GM21381 (cell line): ENCODE results near the gene ZNRF4.
"Not testable (repeated sequence)": the region's sequence is repeated elsewhere in the genome, so short reads cannot be mapped to it uniquely, and the experiment has no call there.

Experiments used
- ATAC-seq: cut with Tn5 transposase; IDR thresholded peaks from one replicate; pipeline ENCODE4 v1.9.1; 2021; ENCODE audit warnings: mild to moderate bottlenecking, moderate library complexity; ENCODE audit not compliant: unreplicated experiment

Gene ZNRF4

DNA sequence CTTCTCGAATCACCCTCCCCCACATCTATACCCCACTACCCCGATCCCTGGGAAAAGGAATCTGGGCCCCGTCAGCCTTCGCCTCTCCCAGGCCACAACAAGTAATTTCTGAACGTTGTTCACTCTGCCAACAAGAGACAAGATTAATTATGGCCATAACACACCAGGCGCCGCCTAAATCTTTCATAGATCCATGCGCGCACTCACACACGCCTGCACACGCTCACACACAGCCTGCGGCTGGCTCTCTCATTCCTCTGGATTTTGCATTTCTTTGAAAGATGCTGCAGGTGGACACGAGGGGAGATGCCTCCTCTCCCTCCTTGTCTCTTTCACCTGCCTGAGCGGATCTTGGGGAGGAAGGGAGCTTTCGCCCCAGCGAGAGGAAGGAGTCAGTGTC is 17.1 kb downstream of the ZNRF4 start:
- ATAC-seq, result no peak

GRCh38 chr19:5473646-5474045 is 18.4 kb downstream of the ZNRF4 start:
- no peak for ATAC-seq

DNA sequence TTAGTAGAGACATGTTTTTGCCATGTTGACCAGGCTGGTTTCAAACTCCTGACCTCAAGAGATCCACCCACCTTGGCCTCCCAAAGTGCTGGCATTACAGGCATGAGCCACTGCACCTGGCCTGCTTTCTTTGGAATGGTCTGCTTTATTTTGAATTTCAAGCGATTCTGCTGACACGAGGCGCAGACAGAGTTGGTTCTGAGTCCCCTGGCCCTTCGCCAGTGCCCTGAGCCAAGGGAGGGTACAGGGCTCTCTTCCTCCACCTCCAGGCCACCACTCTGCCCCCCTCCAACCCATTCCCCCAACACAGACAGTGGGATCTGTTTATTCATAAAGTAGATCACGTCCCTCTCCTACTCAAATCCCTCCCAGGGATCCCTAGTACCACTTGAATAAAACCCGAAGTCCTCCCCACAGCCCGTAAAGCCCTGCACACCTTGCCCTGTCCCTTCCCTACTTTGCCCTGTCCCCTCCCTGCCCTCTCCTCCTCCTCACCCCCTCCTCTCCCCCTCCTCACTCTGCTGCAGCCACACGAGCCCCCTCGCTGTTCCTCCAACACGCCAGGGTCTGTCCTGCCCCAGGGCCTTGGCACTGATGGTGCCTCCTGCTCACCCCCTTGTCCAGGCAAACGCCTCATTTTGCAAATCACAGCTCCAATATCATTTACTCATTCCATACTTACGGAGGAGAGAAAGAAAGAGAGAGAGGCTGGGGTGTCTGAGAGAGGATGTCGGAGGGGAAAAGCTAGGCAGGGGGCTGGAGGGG is 22.4 kb downstream of the ZNRF4 start:
- ATAC-seq, result no peak

- no peak for ATAC-seq
These were observed 23.2 kb downstream of the ZNRF4 start for GRCh38 chr19:5478241-5478924.

GRCh38 chr19:5478925-5479588 is 23.8 kb downstream of the ZNRF4 start:
- ATAC-seq, result no peak

DNA sequence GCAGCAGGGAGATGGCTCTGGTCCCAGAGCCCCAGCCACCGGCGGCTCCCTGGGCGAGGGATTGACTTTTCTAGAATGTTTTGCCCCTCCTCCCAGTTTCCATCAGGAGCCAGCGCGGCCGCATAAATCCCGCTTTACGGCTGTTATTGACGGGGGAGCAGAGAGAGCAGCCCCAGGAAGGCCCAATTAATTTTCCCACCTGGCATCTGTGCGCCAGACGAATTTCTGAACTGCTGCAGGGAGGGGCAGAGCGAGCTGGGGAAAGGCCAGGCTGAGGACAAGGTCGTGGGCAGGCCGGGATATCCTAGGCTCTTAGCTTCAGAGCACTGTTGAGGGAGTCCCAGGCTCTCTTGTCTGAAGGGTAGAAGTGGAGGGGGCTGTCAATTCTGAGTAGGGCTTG is 24.7 kb downstream of the ZNRF4 start:
- ATAC-seq, result no peak

DNA sequence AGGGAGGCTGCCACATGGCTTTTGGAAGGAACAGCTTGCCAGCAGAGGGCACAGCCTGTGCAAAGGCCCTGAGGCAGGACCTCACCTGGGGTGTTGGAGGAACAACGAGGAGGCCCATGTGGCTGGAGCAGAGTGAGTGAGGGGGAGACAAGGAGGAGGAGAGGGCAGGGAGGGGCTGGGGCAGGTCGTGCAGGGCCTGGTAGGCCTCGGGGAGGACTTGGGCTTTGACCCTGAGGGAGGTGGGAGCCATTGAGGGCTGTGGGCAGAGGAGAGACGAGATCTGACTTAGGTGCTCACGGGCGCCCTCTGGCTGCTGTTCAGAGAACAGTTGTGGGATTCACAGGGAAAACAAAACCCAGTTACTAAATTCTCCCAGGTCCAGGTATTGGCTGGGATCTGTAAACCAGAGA is 25.2 kb downstream of the ZNRF4 start:
- ATAC-seq, result no peak

- ATAC-seq, result no peak
These were observed 26.7 kb downstream of the ZNRF4 start for GRCh38 chr19:5481957-5482356.

DNA sequence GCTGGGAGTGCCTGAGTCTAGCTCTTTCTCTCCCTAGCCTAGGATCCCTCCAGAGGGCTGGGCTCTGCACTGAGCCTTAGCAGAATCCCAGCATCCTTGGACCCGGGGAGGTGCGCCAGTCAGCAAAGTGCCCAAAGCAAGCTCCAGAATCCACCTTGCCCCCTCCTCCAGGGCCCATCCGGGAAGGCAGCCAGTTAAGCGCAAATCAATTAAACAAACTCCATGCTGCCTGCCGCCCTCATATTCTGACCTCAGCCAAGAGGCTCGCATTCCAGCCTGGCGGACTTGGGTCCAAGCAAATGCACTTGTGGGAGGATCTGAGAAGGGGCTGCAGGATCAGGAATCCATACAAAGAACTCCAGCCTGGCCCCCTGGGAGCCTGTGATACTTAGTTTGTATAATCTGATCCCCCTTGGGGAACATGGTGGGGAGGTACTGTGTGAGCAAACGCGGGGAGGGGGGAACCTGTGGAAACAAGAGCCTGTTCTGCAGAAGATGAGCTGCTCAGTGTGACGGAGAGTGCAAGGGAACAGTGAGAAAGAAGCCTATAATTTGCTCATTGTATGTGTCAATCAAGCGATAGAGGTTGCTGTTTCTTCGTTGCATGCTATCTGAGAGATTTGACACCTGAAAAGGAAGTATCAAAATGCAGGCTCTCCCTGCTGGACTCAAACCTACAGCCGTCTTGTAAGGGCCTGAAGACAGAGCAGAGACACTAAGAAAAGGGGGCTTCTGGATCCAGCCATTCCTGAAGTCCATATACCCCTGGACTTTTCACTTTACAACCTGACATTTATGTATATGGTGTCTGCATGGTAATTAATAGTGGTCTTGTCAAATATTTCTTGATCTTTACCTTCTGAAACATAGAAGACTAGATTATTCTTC is 29.4 kb downstream of the ZNRF4 start:
- ATAC-seq, result no peak

- no peak for ATAC-seq
These were observed 30.0 kb downstream of the ZNRF4 start for GRCh38 chr19:5485286-5485636.

GRCh38 chr19:5485658-5486057 is 30.4 kb downstream of the ZNRF4 start:
- not testable (repeated sequence) for ATAC-seq

- no peak for ATAC-seq
These were observed 32.0 kb downstream of the ZNRF4 start for GRCh38 chr19:5487222-5487621.

- ATAC-seq, result no peak
These were observed 34.3 kb downstream of the ZNRF4 start for GRCh38 chr19:5489551-5489950.

GRCh38 chr19:5491565-5491964 is 36.3 kb downstream of the ZNRF4 start:
- no peak for ATAC-seq

DNA sequence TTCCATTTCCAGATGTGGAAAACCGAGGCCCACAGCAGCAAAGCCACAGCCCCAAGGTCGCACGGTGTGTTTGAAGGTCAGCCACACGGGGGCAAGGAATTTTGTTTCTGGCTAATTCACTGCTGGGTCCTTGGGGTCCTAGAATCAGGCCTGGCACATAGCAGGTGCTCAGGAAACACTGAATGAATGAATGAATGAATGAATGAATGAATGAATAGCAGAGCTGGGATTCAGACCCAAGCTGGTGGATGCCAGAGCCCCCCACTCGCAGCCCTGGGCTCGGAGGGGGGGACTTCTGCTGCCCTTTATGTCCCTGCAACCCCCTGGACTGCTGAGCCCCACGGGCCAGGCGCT is 37.0 kb downstream of the ZNRF4 start:
- ATAC-seq, result no peak

GRCh38 chr19:5492635-5493409 is 37.6 kb downstream of the ZNRF4 start:
- ATAC-seq, result no peak

- ATAC-seq, result no peak
These were observed 39.6 kb downstream of the ZNRF4 start for GRCh38 chr19:5494773-5495172.

- ATAC-seq, result no peak
These were observed 40.6 kb downstream of the ZNRF4 start for GRCh38 chr19:5495792-5496191.

DNA sequence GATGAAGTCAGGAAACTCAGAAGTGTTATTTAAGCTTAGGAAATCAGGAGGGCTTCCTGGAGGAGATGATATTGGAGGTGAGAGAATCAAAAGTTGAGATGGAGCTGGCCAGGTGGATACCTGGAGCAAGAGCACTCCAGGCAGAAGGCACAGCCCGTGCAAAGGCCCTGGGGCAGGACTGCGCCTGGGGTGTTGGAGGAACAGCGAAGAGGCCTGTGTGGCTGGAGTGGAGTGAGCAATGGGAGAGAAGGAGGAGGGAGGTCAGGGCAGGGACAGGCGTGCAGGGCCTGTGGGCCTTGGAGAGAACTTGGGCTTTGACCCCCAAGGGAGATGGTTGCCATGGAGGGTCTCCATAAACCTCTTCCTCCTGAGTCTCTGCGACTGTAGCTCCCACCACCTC is 42.1 kb downstream of the ZNRF4 start:
- no peak for ATAC-seq

DNA sequence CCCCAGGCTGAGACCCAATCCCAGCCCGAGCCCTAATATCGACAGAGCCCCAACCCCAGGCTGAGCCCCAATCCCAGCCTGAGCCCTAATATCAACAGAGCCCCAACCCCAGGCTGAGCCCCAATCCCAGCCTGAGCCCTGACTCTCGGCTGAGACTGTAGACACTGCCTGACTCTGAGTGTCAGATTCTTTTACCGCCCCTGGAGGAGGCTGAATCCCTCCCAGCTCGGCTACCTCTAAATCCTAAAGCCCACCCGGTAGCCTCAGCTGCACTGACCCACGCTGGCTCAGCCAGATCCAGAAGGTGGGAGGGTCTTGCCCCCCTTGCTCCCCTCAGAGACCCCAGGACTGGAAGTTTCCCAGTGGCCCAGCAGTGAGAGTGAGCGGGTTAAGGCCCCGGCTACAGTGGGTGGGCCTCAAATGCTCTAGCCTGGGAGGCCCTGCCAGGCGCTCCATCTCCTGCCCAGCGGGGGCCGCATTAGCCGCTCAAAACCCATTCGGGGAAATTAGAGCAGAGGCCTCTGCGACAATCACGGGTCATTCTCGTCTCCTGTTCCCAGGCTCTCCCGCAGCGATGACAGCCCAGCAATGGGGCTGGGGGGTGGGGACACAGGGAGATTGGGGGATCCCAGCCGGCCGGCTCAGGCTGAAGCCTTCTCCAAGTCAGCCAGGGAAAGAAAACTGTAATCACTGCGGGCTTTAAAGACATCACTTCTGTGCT is 43.8 kb downstream of the ZNRF4 start:
- ATAC-seq, result no peak
